ENCODE measurements around the gene CCNG2. TPM values are rescaled to one million over a fixed set of nuclear protein-coding genes. Genes with fewer than 3 reads are reported as not detected.

The CCNG2 gene
- total RNA-seq, 1 donor from 2014 or later, result 10.5 TPM

DNA sequence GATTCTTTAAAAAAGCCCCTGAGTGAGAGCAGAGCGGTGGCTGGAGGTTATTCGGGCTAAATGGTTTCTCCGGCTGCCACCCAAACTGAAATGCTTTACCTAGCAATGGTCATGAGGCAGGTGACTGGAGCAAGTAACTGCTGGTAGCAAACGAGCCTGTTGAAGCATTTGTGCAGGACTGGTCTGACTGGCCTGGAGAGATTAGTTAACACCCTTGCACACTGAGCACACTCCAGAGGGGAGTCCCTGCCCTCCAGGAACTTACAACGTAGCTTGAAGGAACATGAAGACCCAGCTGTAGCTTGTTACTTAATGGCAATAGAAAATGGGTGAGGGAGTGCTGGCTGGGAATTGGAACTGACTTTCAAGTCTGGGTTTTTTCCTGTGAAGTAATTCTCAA, 40.4 kb downstream of the CCNG2 start:
- DNase-seq (ENCODE audit: low spot score), result no peak
- intact Hi-C loops (cut with DNase I), result no loop called here

- DNase-seq (ENCODE audit: low spot score), result no peak
These were observed 40.8 kb downstream of the CCNG2 start for GRCh38 chr4:77197831-77198230.

DNA sequence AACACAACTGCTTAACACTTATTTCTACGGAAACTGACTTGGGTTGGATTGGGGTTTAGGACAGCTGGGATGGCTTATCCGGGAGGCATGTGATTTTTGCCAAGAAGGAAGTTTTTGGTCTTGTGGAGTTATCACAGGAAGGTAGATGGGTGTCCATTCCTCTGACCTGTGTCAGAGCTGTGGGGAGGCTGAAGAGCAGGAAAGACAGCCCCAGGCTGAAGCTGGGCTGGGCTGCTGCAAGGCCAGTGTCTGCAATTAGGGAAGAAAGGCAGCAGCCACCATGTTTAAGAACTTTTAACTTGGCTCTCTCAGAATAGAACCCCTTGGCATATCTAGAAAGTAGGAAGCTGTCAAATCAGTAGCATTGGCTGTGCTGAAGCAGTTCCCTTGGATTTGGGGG, 42.3 kb downstream of the CCNG2 start:
- DNase-seq (ENCODE audit: low spot score), result no peak
- intact Hi-C loops (cut with DNase I), result no loop called here

More at GRCh38 chr4:77197831-77198230, 40.8 kb downstream of the CCNG2 start:
- intact Hi-C loops (cut with DNase I), result no loop called here

- intact Hi-C loops (cut with DNase I), result loop anchor here (5.0 to 10.0 kb wide), 3 partner anchors 102 to 765 kb away; partner anchors contain the start of gene SHROOM3
- no peak for DNase-seq (ENCODE audit: low spot score)
These were observed 42.7 kb downstream of the CCNG2 start for GRCh38 chr4:77199701-77200100.

- no peak for DNase-seq (ENCODE audit: low spot score)
- intact Hi-C loops (cut with DNase I), result loop anchor here (5.0 to 10.0 kb wide), 3 partner anchors 104 to 767 kb away; partner anchors contain the start of gene SHROOM3
These were observed 44.3 kb downstream of the CCNG2 start for GRCh38 chr4:77201343-77201742.

DNA sequence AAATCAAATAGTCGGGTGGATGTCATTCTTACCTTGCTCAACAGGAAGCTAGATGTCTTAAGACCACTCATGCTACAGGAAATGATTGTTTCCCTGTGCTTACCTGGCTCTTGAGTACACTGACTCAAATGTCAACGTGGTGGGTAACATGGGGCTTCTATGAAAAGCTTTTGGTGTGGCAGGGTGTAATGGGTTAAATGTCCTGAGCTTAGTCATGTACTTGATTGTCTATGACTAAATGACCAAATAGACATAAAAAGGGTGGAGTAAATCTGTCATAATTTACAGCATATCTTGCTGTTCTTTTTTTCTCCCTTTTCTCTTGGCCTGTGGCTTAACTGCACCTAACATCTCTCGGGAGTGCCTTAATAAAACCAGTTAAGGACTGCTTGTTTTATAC, 44.9 kb downstream of the CCNG2 start:
- no peak for DNase-seq (ENCODE audit: low spot score)
- intact Hi-C loops (cut with DNase I), result loop anchor here (5.0 to 10.0 kb wide), 3 partner anchors 105 to 767 kb away; partner anchors contain the start of gene SHROOM3

DNA sequence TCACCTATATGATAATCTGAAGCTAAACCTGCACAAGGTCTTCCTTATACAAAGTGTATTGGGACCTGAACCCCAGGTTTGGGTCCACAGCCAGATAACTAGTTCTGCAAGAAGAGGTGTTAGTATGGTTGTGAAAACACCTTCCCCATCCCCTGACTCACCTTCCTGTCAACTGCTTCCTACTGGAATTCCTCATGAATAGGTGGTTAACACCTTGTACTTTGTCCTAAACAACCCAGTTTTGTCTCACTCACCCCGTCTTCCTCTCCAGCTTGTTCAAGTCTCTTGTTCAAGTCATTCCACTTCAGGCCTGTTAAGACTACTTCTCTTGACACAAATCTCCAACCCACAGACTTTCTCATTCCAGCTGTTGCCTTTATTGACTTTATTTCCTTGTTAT, 45.5 kb downstream of the CCNG2 start:
- intact Hi-C loops (cut with DNase I), result loop anchor here (5.0 to 10.0 kb wide), 3 partner anchors 105 to 768 kb away; partner anchors contain the start of gene SHROOM3
- DNase-seq (ENCODE audit: low spot score), result no peak

GRCh38 chr4:77203380-77204197, 46.6 kb downstream of the CCNG2 start:
- intact Hi-C loops (cut with DNase I), result loop anchor here (2.0 to 10.0 kb wide), 4 partner anchors 106 to 769 kb away; partner anchors contain the start of gene SHROOM3
- DNase-seq (ENCODE audit: low spot score), result no peak

DNA sequence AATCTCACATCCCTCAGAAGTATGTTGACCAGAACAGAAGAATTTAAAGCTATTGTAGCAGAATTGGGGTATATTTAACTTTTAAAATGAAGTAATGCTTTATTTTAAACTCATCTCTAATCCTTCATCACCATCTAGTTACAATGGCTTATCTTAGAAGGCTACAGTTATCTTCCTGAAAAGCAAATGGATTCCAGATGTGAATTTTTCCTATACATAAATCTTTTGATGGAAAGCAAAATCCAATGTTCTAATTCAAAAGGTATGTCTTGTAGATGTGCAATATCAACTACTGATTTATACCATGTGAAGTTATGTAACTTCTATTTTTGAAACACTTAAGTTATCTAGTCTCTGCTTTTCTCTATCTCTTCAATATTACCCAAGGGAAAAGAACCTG, 47.6 kb downstream of the CCNG2 start:
- no peak for DNase-seq (ENCODE audit: low spot score)
- intact Hi-C loops (cut with DNase I), result loop anchor here (2.0 to 10.0 kb wide), 4 partner anchors 107 to 770 kb away; partner anchors contain the start of gene SHROOM3

- DNase-seq (ENCODE audit: low spot score), result no peak
- intact Hi-C loops (cut with DNase I), result loop anchor here (10.0 kb wide), 1 partner anchor 774 kb away; the partner anchor contains the start of gene SHROOM3
These were observed 52.0 kb downstream of the CCNG2 start for GRCh38 chr4:77209012-77209411.

DNA sequence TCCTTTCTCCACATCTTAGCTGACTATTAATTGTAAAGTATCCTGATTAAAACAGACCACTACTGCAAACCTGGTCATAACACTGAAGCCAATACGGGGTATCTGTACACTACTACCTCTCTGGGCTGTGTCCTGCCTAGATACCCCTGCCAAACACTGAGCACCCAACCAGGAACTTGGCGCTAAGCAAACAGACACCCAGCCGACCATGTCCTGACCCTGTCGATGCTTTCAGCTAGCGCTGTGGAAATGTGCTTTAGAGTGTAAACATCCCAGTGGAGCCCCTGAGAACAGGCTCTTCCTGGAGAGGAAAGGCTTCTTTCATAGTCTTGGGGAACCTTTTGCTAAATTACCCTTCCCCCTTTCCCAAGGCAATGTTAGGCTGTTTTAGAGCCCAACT, 52.9 kb downstream of the CCNG2 start:
- DNase-seq (ENCODE audit: low spot score), result no peak
- intact Hi-C loops (cut with DNase I), result loop anchor here (10.0 kb wide), 1 partner anchor 775 kb away; the partner anchor contains the start of gene SHROOM3

- DNase-seq (ENCODE audit: low spot score), result no peak
- intact Hi-C loops (cut with DNase I), result no loop called here
These were observed 58.1 kb downstream of the CCNG2 start for GRCh38 chr4:77215107-77215506.

DNA sequence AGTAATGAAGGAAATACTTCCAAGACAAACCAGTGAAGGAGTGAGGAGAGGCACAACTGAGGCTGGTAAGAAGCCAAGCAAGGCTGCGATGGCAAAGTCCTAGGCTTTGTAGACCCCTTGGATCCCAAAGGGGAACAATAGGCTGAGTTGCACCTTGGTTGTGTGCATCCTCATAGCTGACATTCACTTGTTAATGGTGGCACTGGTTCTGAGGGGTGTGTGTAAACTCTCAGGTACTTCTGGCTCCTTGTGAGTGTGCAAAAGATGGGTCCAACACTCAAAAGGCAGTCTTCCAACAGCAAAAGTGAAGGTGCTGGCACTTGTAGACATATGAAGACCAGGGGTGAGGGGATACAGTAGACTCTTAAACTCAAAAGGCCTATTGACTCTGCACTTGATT, 60.5 kb downstream of the CCNG2 start:
- DNase-seq (ENCODE audit: low spot score), result no peak
- intact Hi-C loops (cut with DNase I), result no loop called here

GRCh38 chr4:77219266-77219665, 62.3 kb downstream of the CCNG2 start:
- intact Hi-C loops (cut with DNase I), result no loop called here
- DNase-seq (ENCODE audit: low spot score), result no peak

Other genes with a start within 250 kb of the CCNG2 start
- gene SEPTIN11, start 207.5 kb upstream of the CCNG2 start, total RNA-seq, result 41.5 TPM
- 338 TPM for gene CCNI, start 81.2 kb upstream of the CCNG2 start, total RNA-seq